Lower leg skin (tissue), 4 donors: ENCODE measurements around the gene SPATA13. TPM values are rescaled to one million over a fixed set of nuclear protein-coding genes. Genes with fewer than 3 reads are reported as not detected.

Source experiments
- DNase-seq, 2 donors: peaks; one replicate each; pipeline ENCODE4 v3.0.0-alpha.2; 2019; ENCODE audit warnings: low spot score in 2 of 2
- H3K4me3 ChIP-seq: fragments of 200-600 bp; sonication (generic); 2 replicates; pipeline ENCODE4 v1.5.1; 2017; ENCODE audit warnings: mild to moderate bottlenecking, low read depth; ENCODE audit not compliant: poor library complexity, severe bottlenecking
- CTCF ChIP-seq, 3 donors: fragments of 450-650 bp; IDR thresholded peaks; one replicate each; pipeline ENCODE4 v1.5.1; 2016; ENCODE audit warnings: antibody characterized with exemption in 3 of 3, mild to moderate bottlenecking in 3 of 3, moderate library complexity in 2 of 3
- POLR2A ChIP-seq, 2 donors: fragments of 450-650 bp; IDR thresholded peaks; one replicate each; pipeline ENCODE4 v1.6.1; 2016 to 2017; ENCODE audit warnings: antibody characterized with exemption in 2 of 2, mild to moderate bottlenecking in 1 of 2, moderate library complexity in 1 of 2
- WGBS, 2 donors: methylation state at CpG; one replicate each; pipeline ENCODE4 v1.1.5; 2018; 5-methylcytosine and 5-hydroxymethylcytosine counted together
- intact Hi-C: fragments of 100-400 bp; cut with DNase I; formaldehyde crosslinking; loops from one replicate; pipeline ENCODE4 v1.15.0; 2023; ENCODE audit warnings: low total_unique reads
- total RNA-seq, 4 donors: library from RNA; depleted of rRNA; stranded (reverse); fragments of >200 nt; gene quantifications; one replicate each; pipeline ENCODE4 v1.1.0, GENCODE V29; 2016

Gene SPATA13
- total RNA-seq, 4 donors from 2014 or later: 30.6 to 78.3 (median 46.2) TPM

- H3K4me3 ChIP-seq: no peak overlapping the region
- no peak for TF ChIP-seq CTCF (IDR thresholded peaks at IDR 0.05)
- TF ChIP-seq POLR2A (IDR thresholded peaks at IDR 0.05): no peak
- 55 to 76% methylated on average over 1 of the region's 1 CpG for WGBS, 2 donors
- no peak for DNase-seq
- intact Hi-C loops: no loop called here
These were observed 110.7 kb downstream of the SPATA13 start for GRCh38 chr13:24271231-24271600.

- 13 to 17% methylated on average over 23 of the region's 25 CpGs for WGBS, 2 donors
- no peak for TF ChIP-seq POLR2A (IDR thresholded peaks at IDR 0.05)
- no peak for TF ChIP-seq CTCF (IDR thresholded peaks at IDR 0.05)
- no peak overlapping the region for H3K4me3 ChIP-seq
- peak; percentile 43 to 89 for DNase-seq
- intact Hi-C loops: no loop called here
These were observed 111.3 kb downstream of the SPATA13 start for GRCh38 chr13:24271601-24272451.

- intact Hi-C loops: no loop called here
- H3K4me3 ChIP-seq: no peak overlapping the region
- DNase-seq: no peak
- no peak for TF ChIP-seq CTCF (IDR thresholded peaks at IDR 0.05)
- TF ChIP-seq POLR2A (IDR thresholded peaks at IDR 0.05): no peak
- WGBS, 2 donors: 52 to 72% methylated on average over 18 of the region's 18 CpGs
These were observed 112.1 kb downstream of the SPATA13 start for GRCh38 chr13:24272452-24273161.

GRCh38 chr13:24273926-24274325, 113.4 kb downstream of the SPATA13 start:
- intact Hi-C loops: no loop called here
- 96 to 97% methylated on average over 7 of the region's 7 CpGs for WGBS, 2 donors
- DNase-seq: no peak
- H3K4me3 ChIP-seq: no peak overlapping the region
- TF ChIP-seq CTCF (IDR thresholded peaks at IDR 0.05) (no peak), POLR2A (IDR thresholded peaks at IDR 0.05) (no peak)

GRCh38 chr13:24274452-24275021, 114.0 kb downstream of the SPATA13 start:
- TF ChIP-seq CTCF (IDR thresholded peaks at IDR 0.05) (no peak), POLR2A (IDR thresholded peaks at IDR 0.05) (no peak)
- DNase-seq: no peak
- 32 to 57% methylated on average over 6 of the region's 6 CpGs for WGBS, 2 donors

More at GRCh38 chr13:24274452-24275021, 114.0 kb downstream of the SPATA13 start:
- H3K4me3 ChIP-seq: no peak overlapping the region
- intact Hi-C loops: no loop called here
